Smooth muscle cell (in vitro differentiated cells): ENCODE results near the gene XG. TPM values are rescaled to one million over a fixed set of nuclear protein-coding genes. Genes with fewer than 3 reads are reported as not detected.
A peak's percentile ranks its signal among the peaks of the same experiment; 100 is the strongest.

Experiments
- DNase-seq: peaks from one replicate; lab custom pipeline; 2025; ENCODE audit not compliant: unreplicated experiment; lab: John Stamatoyannopoulos, UW
- H2AFZ ChIP-seq: fragments of 200-600 bp; sonication (generic); 2 replicates; pipeline ENCODE4 v1.6.0; 2016; ENCODE audit warnings: antibody characterized with exemption, low read depth, mild to moderate bottlenecking
- H3F3A ChIP-seq: fragments of 200-600 bp; sonication (generic); 2 replicates; pipeline ENCODE4 v1.6.0; 2017; ENCODE audit warnings: antibody characterized with exemption, low read depth
- H3K27ac ChIP-seq: fragments of 200-600 bp; sonication (generic); 2 replicates; pipeline ENCODE4 v1.5.1; 2016; ENCODE audit warnings: low read depth, mild to moderate bottlenecking
- H3K27me3 ChIP-seq: fragments of 200-600 bp; sonication (generic); 2 replicates; pipeline ENCODE4 v1.6.1; 2016; ENCODE audit warnings: low read depth, mild to moderate bottlenecking
- H3K36me3 ChIP-seq: fragments of 200-600 bp; sonication (generic); 2 replicates; pipeline ENCODE4 v1.5.1; 2016; ENCODE audit warnings: low read depth
- H3K4me1 ChIP-seq: fragments of 200-600 bp; sonication (generic); 2 replicates; pipeline ENCODE4 v1.5.1; 2016; ENCODE audit warnings: low read depth
- H3K4me2 ChIP-seq: fragments of 200-600 bp; sonication (generic); 2 replicates; pipeline ENCODE4 v1.6.0; 2016; ENCODE audit warnings: mild to moderate bottlenecking
- H3K4me3 ChIP-seq: fragments of 200-600 bp; sonication (generic); 2 replicates; pipeline ENCODE4 v1.5.1; 2016; ENCODE audit warnings: mild to moderate bottlenecking
- H3K79me2 ChIP-seq: fragments of 200-600 bp; sonication (generic); 2 replicates; pipeline ENCODE4 v1.6.0; 2016; ENCODE audit warnings: low read depth, mild to moderate bottlenecking
- H3K9ac ChIP-seq: fragments of 200-600 bp; sonication (generic); 2 replicates; pipeline ENCODE4 v1.6.0; 2016; ENCODE audit warnings: low read depth
- H3K9me3 ChIP-seq: fragments of 200-600 bp; sonication (generic); replicated peaks from 2 replicates; pipeline ENCODE4 v1.5.1; 2016; ENCODE audit warnings: low read depth
- H4K20me1 ChIP-seq: fragments of 200-600 bp; sonication (generic); 2 replicates; pipeline ENCODE4 v1.6.0; 2016; ENCODE audit warnings: low read depth
- WGBS: methylation state at CpG from one replicate; pipeline ENCODE4 v1.1.7; 2016; ENCODE audit warnings: low lambda C conversion rate; 5-methylcytosine and 5-hydroxymethylcytosine counted together
- polyA plus RNA-seq: library from polyadenylated mRNA; unstranded; fragments of >200 nt; fragmentation: Nextera tagmentation; extraction: Ambion mirVana; gene quantifications from 2 replicates; pipeline ENCODE4 v1.2.1, GENCODE V29; 2016
- total RNA-seq: library from RNA; depleted of rRNA; stranded (reverse); fragments of >200 nt; gene quantifications from 2 replicates; pipeline ENCODE4 v1.2.3, GENCODE V29; 2014
- TF ChIP-seq, protein P1 (sequence below): fragments of 200-600 bp; sonication (generic); IDR thresholded peaks from 2 replicates; pipeline ENCODE4 v1.5.1; 2017; ENCODE audit warnings: borderline replicate concordance, mild to moderate bottlenecking, antibody characterized with exemption; ENCODE audit not compliant: insufficient read depth, poor library complexity, severe bottlenecking

The XG gene
- total and polyA plus RNA-seq, 2 experiments from 2014 or later, result 1.1 to 1.3 TPM

DNA sequence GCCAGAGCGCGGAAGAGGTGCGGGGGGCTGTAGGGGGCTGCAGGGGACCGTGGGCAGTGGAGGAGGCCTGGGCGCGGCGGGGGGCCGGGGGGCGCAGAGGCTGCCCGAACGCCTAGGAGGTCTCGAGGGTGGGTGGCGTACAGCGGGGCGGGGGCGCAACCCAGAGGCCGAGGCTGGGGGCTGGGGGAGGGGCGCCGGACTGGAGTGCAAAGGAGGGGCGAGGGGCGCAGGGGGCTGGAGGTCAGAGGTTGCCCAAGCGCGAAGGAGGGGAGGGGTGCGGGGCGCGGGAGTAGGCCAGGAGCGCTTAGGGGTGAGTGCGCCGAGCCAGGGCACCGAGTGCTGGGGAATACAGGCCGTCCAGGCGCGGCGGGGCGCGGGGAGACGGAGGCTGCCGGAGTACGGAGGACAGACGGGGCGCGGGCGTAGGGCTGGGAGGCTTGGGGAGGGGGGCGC is 77.1 kb downstream of the XG start:
- Histone ChIP-seq H3K4me3 (peak overlapping the region; percentile 67), H3K27ac (no peak overlapping the region), H3K9ac (peak overlapping the region; percentile 39), H3K36me3 (no peaks in the 10 kb centered on the region), H4K20me1 (peaks cover 7% of the 10 kb centered on the region), H3K27me3 (no peaks in the 10 kb centered on the region), H3K4me1 (peaks cover 5% of the 10 kb centered on the region), H3K79me2 (peaks cover 17% of the 10 kb centered on the region), H2AFZ (peak overlapping the region; percentile 77), H3K4me2 (peak overlapping the region; percentile 92), H3F3A (peaks cover 11% of the 10 kb centered on the region), H3K9me3 (no peaks in the 10 kb centered on the region)
- TF ChIP-seq, protein P1, sequence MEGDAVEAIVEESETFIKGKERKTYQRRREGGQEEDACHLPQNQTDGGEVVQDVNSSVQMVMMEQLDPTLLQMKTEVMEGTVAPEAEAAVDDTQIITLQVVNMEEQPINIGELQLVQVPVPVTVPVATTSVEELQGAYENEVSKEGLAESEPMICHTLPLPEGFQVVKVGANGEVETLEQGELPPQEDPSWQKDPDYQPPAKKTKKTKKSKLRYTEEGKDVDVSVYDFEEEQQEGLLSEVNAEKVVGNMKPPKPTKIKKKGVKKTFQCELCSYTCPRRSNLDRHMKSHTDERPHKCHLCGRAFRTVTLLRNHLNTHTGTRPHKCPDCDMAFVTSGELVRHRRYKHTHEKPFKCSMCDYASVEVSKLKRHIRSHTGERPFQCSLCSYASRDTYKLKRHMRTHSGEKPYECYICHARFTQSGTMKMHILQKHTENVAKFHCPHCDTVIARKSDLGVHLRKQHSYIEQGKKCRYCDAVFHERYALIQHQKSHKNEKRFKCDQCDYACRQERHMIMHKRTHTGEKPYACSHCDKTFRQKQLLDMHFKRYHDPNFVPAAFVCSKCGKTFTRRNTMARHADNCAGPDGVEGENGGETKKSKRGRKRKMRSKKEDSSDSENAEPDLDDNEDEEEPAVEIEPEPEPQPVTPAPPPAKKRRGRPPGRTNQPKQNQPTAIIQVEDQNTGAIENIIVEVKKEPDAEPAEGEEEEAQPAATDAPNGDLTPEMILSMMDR, result no peak
- no peak for DNase-seq
- 0% methylated on average over 5 of the region's 44 CpGs for WGBS

- Histone ChIP-seq H3K4me1 (peaks cover 5% of the 10 kb centered on the region), H3K9ac (no peak overlapping the region), H3F3A (peaks cover 11% of the 10 kb centered on the region), H3K4me2 (peak overlapping the region; percentile 92), H3K4me3 (peak overlapping the region; percentile 67), H3K79me2 (peaks cover 21% of the 10 kb centered on the region), H2AFZ (no peak overlapping the region), H3K9me3 (no peaks in the 10 kb centered on the region), H4K20me1 (peaks cover 7% of the 10 kb centered on the region), H3K27me3 (no peaks in the 10 kb centered on the region), H3K27ac (no peak overlapping the region), H3K36me3 (no peaks in the 10 kb centered on the region)
- no peak for DNase-seq
- TF ChIP-seq, protein P1, result no peak
- 15% methylated on average over 16 of the region's 62 CpGs for WGBS
Measured at GRCh38 chrX:2829469-2830246, 77.8 kb downstream of the XG start.

DNA sequence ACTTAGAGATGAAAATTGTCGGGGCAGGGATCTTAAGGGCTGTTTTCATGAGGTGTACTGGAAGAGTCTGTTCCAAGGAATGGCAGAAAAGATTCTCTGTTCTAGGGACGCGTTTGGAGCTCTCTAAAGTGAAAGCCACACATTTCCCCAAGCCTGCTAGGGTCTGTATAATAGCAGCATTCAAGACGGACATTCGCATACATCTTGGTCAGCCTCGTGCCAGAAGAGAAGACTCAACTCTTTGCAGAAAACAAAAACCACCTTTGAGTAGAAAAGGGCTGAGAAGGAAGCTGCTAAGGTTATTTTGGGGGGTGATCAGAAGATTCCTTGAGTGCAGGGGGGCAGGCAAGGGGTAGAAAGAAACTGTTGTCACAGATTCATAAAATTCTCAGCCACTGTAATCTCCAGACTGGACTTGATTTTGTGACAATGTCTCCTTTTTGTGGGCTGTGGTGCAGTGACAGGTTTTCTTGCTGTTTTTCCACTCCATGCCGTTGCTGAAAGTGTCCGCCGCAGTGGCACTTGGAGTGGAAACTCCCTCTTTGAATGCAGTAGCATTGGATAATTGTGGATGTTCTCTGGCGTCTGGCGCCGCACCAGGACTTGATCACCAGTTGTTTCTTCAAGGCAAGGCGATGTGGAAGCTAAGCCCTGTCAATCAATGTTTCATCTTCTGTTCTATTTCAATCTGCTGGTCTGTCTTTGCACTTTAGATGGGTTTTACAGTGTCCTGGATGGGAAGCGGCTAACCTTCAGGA is 79.8 kb downstream of the XG start:
- peaks cover 11% of the 10 kb centered on the region for H3F3A ChIP-seq
- H3K79me2 ChIP-seq, result peaks cover 21% of the 10 kb centered on the region
- WGBS, result 87% methylated on average over 14 of the region's 14 CpGs
- H2AFZ ChIP-seq, result no peak overlapping the region
- no peak overlapping the region for H3K27ac ChIP-seq
- TF ChIP-seq, protein P1, result no peak
- peak overlapping the region; percentile 92 for H3K4me2 ChIP-seq
- no peak overlapping the region for H3K9ac ChIP-seq
- peaks cover 7% of the 10 kb centered on the region for H4K20me1 ChIP-seq
- H3K4me1 ChIP-seq, result peaks cover 5% of the 10 kb centered on the region
- no peaks in the 10 kb centered on the region for H3K27me3 ChIP-seq
- no peak for DNase-seq
- H3K36me3 ChIP-seq, result no peaks in the 10 kb centered on the region
- no peak overlapping the region for H3K4me3 ChIP-seq
- H3K9me3 ChIP-seq, result no peaks in the 10 kb centered on the region
